Liver (tissue), 10 donors: ENCODE data around the gene CNTNAP3. TPM values are rescaled to one million over a fixed set of nuclear protein-coding genes. Genes with fewer than 3 reads are reported as not detected.
"Not testable (repeated sequence)": the region's sequence is repeated elsewhere in the genome, so short reads cannot be mapped to it uniquely, and the experiment has no call there.

Source experiments
- DNase-seq: peaks from one replicate; pipeline ENCODE4 v3.0.0-alpha.2; 2017; ENCODE audit warnings: low spot score
- H3K27ac ChIP-seq, 2 donors: one replicate each; pipeline ENCODE4 v1.7.0; 2013; ENCODE audit warnings: inconsistent platforms in 2 of 2, low read length in 2 of 2, control low read depth in 1 of 2, low read depth in 1 of 2, mild to moderate bottlenecking in 1 of 2
- H3K27me3 ChIP-seq, 4 donors: one replicate each; pipeline versions ENCODE4 v1.6.1 to v1.7.0; 2013; ENCODE audit warnings: low read length in 3 of 4, inconsistent platforms in 1 of 4, mild to moderate bottlenecking in 1 of 4, moderate library complexity in 1 of 4; ENCODE audit not compliant: control insufficient read depth in 4 of 4, insufficient read depth in 4 of 4
- H3K36me3 ChIP-seq, 4 donors: one replicate each; pipeline versions ENCODE4 v1.6.1 to v1.7.0; 2013; ENCODE audit warnings: low read length in 3 of 4, mild to moderate bottlenecking in 3 of 4, low read depth in 1 of 4, moderate library complexity in 1 of 4; ENCODE audit not compliant: control insufficient read depth in 4 of 4, insufficient read depth in 3 of 4
- H3K4me1 ChIP-seq, 4 donors: one replicate each; pipeline versions ENCODE4 v1.6.1 to v1.7.0; 2013; ENCODE audit warnings: low read length in 3 of 4, mild to moderate bottlenecking in 3 of 4, moderate library complexity in 1 of 4; ENCODE audit not compliant: control insufficient read depth in 4 of 4, insufficient read depth in 4 of 4
- H3K4me3 ChIP-seq, 3 donors: one replicate each; pipeline versions ENCODE4 v1.6.1 to v1.7.0; 2013; ENCODE audit warnings: low read length in 3 of 3, control low read depth in 1 of 3, low read depth in 1 of 3, mild to moderate bottlenecking in 1 of 3
- H3K9ac ChIP-seq, 2 donors: one replicate each; pipeline ENCODE4 v1.7.0; 2013; ENCODE audit warnings: low read length in 2 of 2, mild to moderate bottlenecking in 2 of 2, moderate library complexity in 2 of 2, control low read depth in 1 of 2, low read depth in 1 of 2
- H3K9me3 ChIP-seq, 4 donors: one replicate each; pipeline versions ENCODE4 v1.6.1 to v1.7.0; 2013; ENCODE audit warnings: low read length in 3 of 4; ENCODE audit not compliant: control insufficient read depth in 4 of 4
- WGBS: extraction: QIAGEN DNeasy Blood & Tissue Kit; methylation state at CpG from one replicate; pipeline ENCODE4 v1.1.7; 2013; 5-methylcytosine and 5-hydroxymethylcytosine counted together
- polyA plus RNA-seq, 2 donors: library from polyadenylated mRNA; stranded (reverse) in 1 of 2; unstranded in 1 of 2; fragments of 200-250 nt in 1 of 2; fragments of >200 nt in 1 of 2; fragmentation: Nextera tagmentation in 1 of 2; extraction: Ambion mirVana in 1 of 2; gene quantifications; one replicate each; pipeline versions ENCODE4 v1.2.1 to v1.2.3, GENCODE V29; 2013 to 2015
- small RNA-seq: library from RNA; depleted of rRNA; stranded (forward); fragments of <200 nt; gene quantifications from one replicate; pipeline ENCODE3, GENCODE V24; 2014
- total RNA-seq, 2 donors: library from RNA; depleted of rRNA; stranded (reverse); fragments of >200 nt; gene quantifications; one replicate each; pipeline ENCODE4 v1.2.3, GENCODE V29; 2014
- donor health status: healthy.
- donor health status: healthy.
- donor health status: healthy.
- donor health status: healthy.
- donor health status: healthy.

Gene CNTNAP3
- total and polyA plus RNA-seq, 4 donors, result 0.68 to 4.4 (median 1.0) TPM

- not testable (repeated sequence) for H3K4me1 ChIP-seq, H3K9ac ChIP-seq, H3K27me3 ChIP-seq, H3K27ac ChIP-seq, H3K9me3 ChIP-seq, DNase-seq, H3K4me3 ChIP-seq, H3K36me3 ChIP-seq
- 65% methylated on average over 7 of the region's 11 CpGs for WGBS
Observed at GRCh38 chr9:39030204-39031019, 257.6 kb downstream of the CNTNAP3 start.

DNA sequence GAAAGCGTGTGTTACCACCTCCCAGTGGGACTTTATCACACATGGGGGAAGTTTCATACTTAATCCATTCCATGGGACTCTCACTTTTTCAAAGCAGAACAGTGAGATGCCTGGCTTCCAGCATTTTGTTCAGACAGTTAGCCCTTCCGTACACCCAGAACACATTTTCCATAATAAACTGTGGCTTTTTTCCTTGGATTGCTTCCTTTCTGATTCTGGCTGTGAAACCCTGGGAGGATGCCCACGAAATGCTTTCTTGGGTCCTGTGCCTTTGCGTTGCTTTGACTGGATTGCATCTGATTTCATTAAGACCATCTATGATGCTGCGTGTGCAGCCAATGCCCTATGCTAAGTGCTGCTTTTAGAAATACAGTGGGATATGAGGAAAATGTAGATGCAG is 259.1 kb downstream of the CNTNAP3 start:
- H3K4me3 ChIP-seq, H3K4me1 ChIP-seq, H3K9me3 ChIP-seq, H3K9ac ChIP-seq, H3K27me3 ChIP-seq, DNase-seq, H3K27ac ChIP-seq, H3K36me3 ChIP-seq: not testable (repeated sequence)
- WGBS, result 80% methylated on average over 5 of the region's 5 CpGs

GRCh38 chr9:39028168-39028567 is 259.8 kb downstream of the CNTNAP3 start:
- DNase-seq, H3K36me3 ChIP-seq, H3K4me3 ChIP-seq, H3K9me3 ChIP-seq, H3K4me1 ChIP-seq, H3K27ac ChIP-seq, H3K9ac ChIP-seq, H3K27me3 ChIP-seq: not testable (repeated sequence)
- 87% methylated on average over 7 of the region's 7 CpGs for whole genome bisulfite sequencing

- H3K27me3 ChIP-seq, H3K27ac ChIP-seq, H3K4me1 ChIP-seq, H3K9me3 ChIP-seq, H3K36me3 ChIP-seq, H3K9ac ChIP-seq, H3K4me3 ChIP-seq, DNase-seq: not testable (repeated sequence)
- 58% methylated on average over 4 of the region's 4 CpGs for WGBS
Observed at GRCh38 chr9:39025911-39026588, 261.9 kb downstream of the CNTNAP3 start.

Small RNA genes within 50 kb of the gene (small RNA-seq; reads per million reads assigned to genes)
- gene RN7SL640P, result not detected

Other genes with a start within 250 kb of the CNTNAP3 start
- gene SPATA31A1, start 67.5 kb upstream of the CNTNAP3 start, total RNA-seq, result not detected
- not detected for gene SPATA31A1, start 67.5 kb upstream of the CNTNAP3 start, polyA plus RNA-seq